Measurements from ENCODE around the gene PSRC1. TPM values are rescaled to one million over a fixed set of nuclear protein-coding genes. Genes with fewer than 3 reads are reported as not detected.

Gene PSRC1
- total RNA-seq, 1 experiment from 2014 or later = 60.3 TPM

DNA sequence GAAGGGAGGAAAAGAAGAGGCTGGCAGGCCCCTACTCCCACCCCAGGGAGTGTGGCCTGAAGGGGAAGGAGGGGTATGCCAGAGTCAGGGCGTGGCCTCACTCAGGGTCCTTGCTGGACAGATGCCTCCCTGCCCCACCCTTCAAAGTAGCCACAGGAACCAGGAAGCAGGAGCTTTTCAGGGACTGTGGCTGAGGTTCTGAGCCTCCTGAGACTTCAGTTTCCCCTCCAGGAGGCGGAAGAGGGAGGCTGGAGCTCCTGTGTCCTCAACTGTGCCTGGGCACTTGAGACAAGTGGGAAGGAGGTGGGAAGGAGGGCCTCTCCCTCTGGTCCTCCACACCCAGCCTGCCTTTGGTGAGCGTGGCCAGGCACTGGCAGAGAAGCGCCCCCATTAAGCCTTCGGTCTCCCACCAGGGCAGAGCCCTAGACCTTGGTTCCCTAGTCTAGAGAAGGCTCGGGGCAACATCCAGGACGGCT, 28.3 kb downstream of the PSRC1 start:
- no peak for TF ChIP-seq CTCF (conservative IDR thresholded peaks at IDR 0.05)
- peaks cover 5% of the 10 kb centered on the region for H3K23me2 ChIP-seq (ENCODE audit: insufficient read length, low read depth, low read length, poor library complexity, severe bottlenecking)
- no peak overlapping the region for H2AFZ ChIP-seq (ENCODE audit: low read length)

More for the DNA sequence above, 28.3 kb downstream of the PSRC1 start:
- H2BK5ac ChIP-seq (ENCODE audit: insufficient read length, low read length) = no peak overlapping the region
- H3K4me2 ChIP-seq (ENCODE audit: insufficient read depth, insufficient read length, low read length) = no peak overlapping the region
- H3K9ac ChIP-seq (ENCODE audit: extremely low read depth, insufficient read length, low read length) = no peak overlapping the region
- Mint-ChIP-seq H3K4me3 (peak overlapping the region; percentile 41 to 67; a peak in 2 of 5 replicates), H3K27ac (no peak overlapping the region; a peak in 2 of 7 replicates), H3K36me3 (ENCODE audit: insufficient read depth in 1 of 3, low read depth in 3 of 3) (peaks cover 25 to 40% (median 33%) of the 10 kb centered on the region in 3 experiments), H3K9me3 (peaks cover 14 to 21% of the 10 kb centered on the region in 2 experiments), H3K27me3 (ENCODE audit: low read depth) (peaks cover 24% of the 10 kb centered on the region), H3K4me1 (peaks cover 43 to 53% of the 10 kb centered on the region in 2 experiments)
- H3K18ac ChIP-seq (ENCODE audit: insufficient read length, low read depth, low read length) = peak overlapping the region; percentile 58
- no peak overlapping the region for H3K23ac ChIP-seq (ENCODE audit: insufficient read length, low read depth, low read length)
- H2BK20ac ChIP-seq (ENCODE audit: low read depth, low read length, poor library complexity, severe bottlenecking) = no peak overlapping the region
- peak overlapping the region; percentile 54 for H3K14ac ChIP-seq (ENCODE audit: insufficient read depth, low read length)
- no peak overlapping the region for H3T11ph ChIP-seq (ENCODE audit: low read length)
- H2AK5ac ChIP-seq (ENCODE audit: insufficient read length, low read length) = no peak overlapping the region
- DNase-seq = no peak
- no peak overlapping the region for H3K4ac ChIP-seq (ENCODE audit: low read depth, low read length)
- H2BK12ac ChIP-seq (ENCODE audit: insufficient read length, low read depth, low read length) = no peak overlapping the region
- no peak overlapping the region for H2BK120ac ChIP-seq (ENCODE audit: low read depth, low read length, poor library complexity, severe bottlenecking)
- WGBS (ENCODE audit: extremely low coverage, insufficient read length, low lambda C conversion rate) = no CpG with 5 or more reads among the region's 7 CpGs
- no peaks in the 10 kb centered on the region for H3K79me1 ChIP-seq (ENCODE audit: insufficient read depth, low read depth, low read length, poor library complexity, severe bottlenecking)
- H3K27ac ChIP-seq (ENCODE audit: insufficient read length, low read depth, low read length) = no peak overlapping the region
- peaks cover 4% of the 10 kb centered on the region; the same call in 1 of the 2 replicates for H3K27me3 ChIP-seq (ENCODE audit: insufficient read depth, low read length)
- no peaks in the 10 kb centered on the region for H4K20me1 ChIP-seq (ENCODE audit: control insufficient read depth, insufficient read depth, insufficient read length)
- H3K56ac ChIP-seq (ENCODE audit: insufficient read length, low read depth, low read length) = no peak overlapping the region
- no peaks in the 10 kb centered on the region for H3K9me3 ChIP-seq (ENCODE audit: control insufficient read depth, low read depth, low read length)
- no peak overlapping the region for H4K8ac ChIP-seq (replicated peaks; ENCODE audit: insufficient read length, low read depth, low read length)
- H4K91ac ChIP-seq (ENCODE audit: insufficient read length, low read depth, low read length) = no peak overlapping the region
- H3K79me2 ChIP-seq (ENCODE audit: insufficient read depth, low read length) = no peaks in the 10 kb centered on the region; the same call in 1 of the 2 replicates
- H4K5ac ChIP-seq (ENCODE audit: insufficient read length, low read depth, low read length) = no peak overlapping the region
- H2BK15ac ChIP-seq (ENCODE audit: low read depth, low read length) = no peak overlapping the region; the same call in 1 of the 2 replicates
- no peaks in the 10 kb centered on the region; the same call in 1 of the 2 replicates for H3K4me1 ChIP-seq (ENCODE audit: insufficient read depth, low read length)

All from H9 (cell line).